AML-193 (cell line): Measurements from ENCODE around the gene NBAS.
"Not testable (repeated sequence)": the region's sequence is repeated elsewhere in the genome, so short reads cannot be mapped to it uniquely, and the experiment has no call there.

ENCODE experiments used
- DNase-seq, 2 experiments: peaks; one replicate each; lab custom pipeline; 2025; lab: John Stamatoyannopoulos, UW

NBAS gene

GRCh38 chr2:15527074-15527739, 33.9 kb downstream of the NBAS start:
- DNase-seq, result no peak

GRCh38 chr2:15521641-15522181, 39.4 kb downstream of the NBAS start:
- DNase-seq, result no peak

- no peak for DNase-seq
Measured at GRCh38 chr2:15520346-15520745, 40.8 kb downstream of the NBAS start.

GRCh38 chr2:15518759-15519158, 42.4 kb downstream of the NBAS start:
- DNase-seq, result not testable (repeated sequence)

- no peak for DNase-seq
Measured at GRCh38 chr2:15517793-15518192, 43.3 kb downstream of the NBAS start.

GRCh38 chr2:15511686-15512085, 49.4 kb downstream of the NBAS start:
- no peak for DNase-seq

- no peak for DNase-seq
Measured at GRCh38 chr2:15510552-15510951, 50.6 kb downstream of the NBAS start.

GRCh38 chr2:15510131-15510530, 51.0 kb downstream of the NBAS start:
- no peak for DNase-seq

- no peak for DNase-seq
Measured at GRCh38 chr2:15507697-15508096, 53.4 kb downstream of the NBAS start.

- no peak for DNase-seq
Measured at GRCh38 chr2:15507061-15507460, 54.1 kb downstream of the NBAS start.

- no peak for DNase-seq
Measured at GRCh38 chr2:15506229-15506819, 54.8 kb downstream of the NBAS start.

- no peak for DNase-seq
Measured at GRCh38 chr2:15504882-15505663, 56.1 kb downstream of the NBAS start.

- not testable (repeated sequence) for DNase-seq
Measured at GRCh38 chr2:15499251-15499650, 61.9 kb downstream of the NBAS start.

- DNase-seq, result no peak
Measured at GRCh38 chr2:15498554-15498953, 62.6 kb downstream of the NBAS start.

GRCh38 chr2:15494877-15495276, 66.3 kb downstream of the NBAS start:
- no peak for DNase-seq

- no peak for DNase-seq
Measured at GRCh38 chr2:15492773-15493325, 68.3 kb downstream of the NBAS start.

GRCh38 chr2:15486770-15487169, 74.4 kb downstream of the NBAS start:
- DNase-seq, result no peak

GRCh38 chr2:15485949-15486348, 75.2 kb downstream of the NBAS start:
- DNase-seq, result no peak

GRCh38 chr2:15481000-15481399, 80.1 kb downstream of the NBAS start:
- DNase-seq, result no peak

GRCh38 chr2:15480552-15480951, 80.6 kb downstream of the NBAS start:
- DNase-seq, result no peak

GRCh38 chr2:15472876-15473275, 88.3 kb downstream of the NBAS start:
- DNase-seq, result no peak

- no peak for DNase-seq
Measured at GRCh38 chr2:15472133-15472532, 89.0 kb downstream of the NBAS start.

- DNase-seq, result no peak
Measured at GRCh38 chr2:15471606-15472005, 89.5 kb downstream of the NBAS start.
